Astrocyte of the cerebellum (primary cell): Measurements from ENCODE around the gene LATS1.

ENCODE experiments used
- DNase-seq: peaks from one replicate; pipeline ENCODE4 v3.0.0-alpha.2; 2011; ENCODE audit warnings: low read depth
- H3K4me3 ChIP-seq: 2 replicates; pipeline ENCODE4 v1.5.1; 2011; ENCODE audit warnings: mild to moderate bottlenecking, low read depth, low read length, moderate library complexity
- in situ Hi-C: cut with HindIII; loops from 2 replicates; pipeline ENCODE4 v1.10.0; 2017; ENCODE audit warnings: low sequenced_read_pairs
- TF ChIP-seq, protein P1 (sequence below): IDR thresholded peaks from 2 replicates; pipeline ENCODE4 v1.5.1; 2012; ENCODE audit warnings: low read length, low read depth, moderate library complexity, mild to moderate bottlenecking; ENCODE audit errors: missing control alignments

The LATS1 gene

GRCh38 chr6:149717588-149718458 lies at the start of gene LATS1:
Gene LATS1, minus strand, starts transcription at chr6:149718101. Its CDS starts 15,975 bp downstream, at chr6:149702126.
- peak; percentile 56 for DNase-seq
- TF ChIP-seq, protein P1, sequence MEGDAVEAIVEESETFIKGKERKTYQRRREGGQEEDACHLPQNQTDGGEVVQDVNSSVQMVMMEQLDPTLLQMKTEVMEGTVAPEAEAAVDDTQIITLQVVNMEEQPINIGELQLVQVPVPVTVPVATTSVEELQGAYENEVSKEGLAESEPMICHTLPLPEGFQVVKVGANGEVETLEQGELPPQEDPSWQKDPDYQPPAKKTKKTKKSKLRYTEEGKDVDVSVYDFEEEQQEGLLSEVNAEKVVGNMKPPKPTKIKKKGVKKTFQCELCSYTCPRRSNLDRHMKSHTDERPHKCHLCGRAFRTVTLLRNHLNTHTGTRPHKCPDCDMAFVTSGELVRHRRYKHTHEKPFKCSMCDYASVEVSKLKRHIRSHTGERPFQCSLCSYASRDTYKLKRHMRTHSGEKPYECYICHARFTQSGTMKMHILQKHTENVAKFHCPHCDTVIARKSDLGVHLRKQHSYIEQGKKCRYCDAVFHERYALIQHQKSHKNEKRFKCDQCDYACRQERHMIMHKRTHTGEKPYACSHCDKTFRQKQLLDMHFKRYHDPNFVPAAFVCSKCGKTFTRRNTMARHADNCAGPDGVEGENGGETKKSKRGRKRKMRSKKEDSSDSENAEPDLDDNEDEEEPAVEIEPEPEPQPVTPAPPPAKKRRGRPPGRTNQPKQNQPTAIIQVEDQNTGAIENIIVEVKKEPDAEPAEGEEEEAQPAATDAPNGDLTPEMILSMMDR = no peak
- H3K4me3 ChIP-seq = peak within 1 kb of the TSS; percentile 95
- in situ Hi-C loops = no loop called here

- H3K4me3 ChIP-seq = no peak overlapping the region
- peak; percentile 82 for DNase-seq
- in situ Hi-C loops = no loop called here
- TF ChIP-seq, protein P1 = no peak
These were observed 48.4 kb upstream of the LATS1 start for GRCh38 chr6:149766156-149766769.

GRCh38 chr6:149763866-149764265 lies 46.0 kb upstream of the LATS1 start:
- no peak for DNase-seq
- TF ChIP-seq, protein P1 = no peak
- in situ Hi-C loops = no loop called here
- H3K4me3 ChIP-seq = no peak overlapping the region

DNA sequence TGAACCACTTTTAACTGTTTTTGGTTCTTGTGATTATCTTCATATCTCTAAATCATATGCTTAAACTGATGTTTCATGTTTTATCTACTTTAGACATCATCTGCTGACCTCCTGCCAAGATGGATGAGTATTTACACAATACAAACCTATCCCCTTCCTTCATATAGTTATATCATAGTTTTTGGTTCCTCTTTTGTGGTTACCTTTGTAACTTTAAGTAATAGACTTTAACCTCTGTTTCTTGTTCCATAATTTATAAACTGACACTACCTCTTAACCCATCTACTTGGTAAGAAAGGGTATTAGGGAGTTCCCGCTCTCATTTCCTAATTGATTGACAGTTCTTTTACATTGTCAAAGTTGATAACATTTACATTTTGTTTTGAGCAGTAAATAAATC lies 43.5 kb upstream of the LATS1 start:
- no peak overlapping the region for H3K4me3 ChIP-seq
- TF ChIP-seq, protein P1 = no peak
- no peak for DNase-seq
- in situ Hi-C loops = no loop called here

DNA sequence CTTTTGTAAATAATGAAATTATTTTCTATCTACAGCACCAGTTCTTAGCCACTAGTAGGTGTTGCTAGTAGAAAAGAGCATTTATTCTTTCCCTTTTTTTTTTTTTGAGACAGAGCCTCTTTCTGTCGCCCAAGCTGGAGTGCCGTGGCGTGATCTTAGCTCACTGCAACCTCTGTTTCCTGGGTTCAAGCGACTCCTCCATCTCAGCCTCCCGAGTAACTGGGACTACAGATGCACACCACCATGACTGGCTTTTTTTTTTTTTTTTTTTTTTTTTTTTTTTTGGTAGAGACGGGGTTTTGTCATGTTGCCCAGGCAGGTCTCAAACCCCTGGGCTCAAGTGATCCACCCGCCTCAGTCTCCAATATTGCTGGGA lies 38.3 kb upstream of the LATS1 start:
- TF ChIP-seq, protein P1 = no peak
- no peak for DNase-seq
- H3K4me3 ChIP-seq = no peak overlapping the region
- in situ Hi-C loops = loop anchor here (10.0 kb wide), 1 partner anchor 59 kb away; no protein-coding TSS in a partner anchor

DNA sequence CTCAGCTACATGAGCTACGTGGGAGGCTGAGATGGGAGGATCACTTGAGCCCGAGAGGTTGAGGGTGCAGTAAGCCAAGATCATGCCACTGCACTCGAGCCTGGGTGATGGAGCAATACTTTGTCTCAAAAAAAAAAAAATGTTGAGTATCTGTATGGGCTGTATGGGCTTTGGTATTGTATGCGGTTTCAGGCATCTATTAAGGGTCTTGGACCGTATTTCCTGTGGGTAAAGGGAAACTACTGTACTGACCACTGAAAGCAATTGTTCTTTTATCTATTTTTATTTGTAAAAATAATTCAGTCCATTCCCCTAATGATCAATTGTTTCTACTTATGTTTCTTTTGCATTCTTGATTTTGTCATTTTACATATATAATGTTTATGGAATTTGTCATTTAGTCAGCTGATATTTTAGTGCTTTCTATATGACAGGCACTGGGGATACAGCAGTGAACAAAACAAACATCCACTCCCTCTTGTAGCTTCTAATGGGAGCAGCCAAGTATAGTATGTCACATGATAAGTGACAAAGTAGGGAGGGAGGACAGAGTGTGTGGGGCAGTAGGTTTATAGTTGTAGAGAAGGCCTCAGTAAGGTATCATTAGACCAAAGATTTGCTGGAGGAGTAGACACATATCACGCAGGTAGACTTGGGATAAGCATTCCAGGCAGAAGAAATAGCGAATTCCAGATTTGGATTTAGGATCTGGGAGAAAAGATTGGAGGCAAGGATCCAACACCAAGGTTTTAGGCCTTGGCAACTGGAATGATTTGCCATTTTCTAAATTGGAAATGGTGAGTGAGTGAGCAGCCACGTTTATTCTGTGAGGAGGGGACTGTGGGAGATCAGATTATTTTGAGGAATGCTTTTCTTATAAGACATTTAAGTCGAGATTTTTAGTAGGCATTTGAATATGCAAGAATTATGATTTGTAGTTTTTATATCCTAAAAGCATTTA lies 37.7 kb upstream of the LATS1 start:
- no peak for DNase-seq
- TF ChIP-seq, protein P1 = no peak
- in situ Hi-C loops = loop anchor here (10.0 kb wide), 1 partner anchor 59 kb away; no protein-coding TSS in a partner anchor
- no peak overlapping the region for H3K4me3 ChIP-seq
